ENCODE data around the gene COMP.
"Not testable (repeated sequence)": the region's sequence is repeated elsewhere in the genome, so short reads cannot be mapped to it uniquely, and the experiment has no call there.

The COMP gene

GRCh38 chr19:18745012-18745735, 45.9 kb downstream of the COMP start:
- DNase-seq: no peak

- DNase-seq: no peak
These were observed 47.2 kb downstream of the COMP start for GRCh38 chr19:18743784-18744418.

GRCh38 chr19:18742838-18743783, 48.0 kb downstream of the COMP start:
- DNase-seq: no peak

- DNase-seq: no peak
These were observed 48.8 kb downstream of the COMP start for GRCh38 chr19:18742324-18742723.

GRCh38 chr19:18741124-18742121, 49.7 kb downstream of the COMP start:
- no peak for DNase-seq

- DNase-seq: no peak
These were observed 52.0 kb downstream of the COMP start for GRCh38 chr19:18738961-18739690.

- no peak for DNase-seq
These were observed 53.2 kb downstream of the COMP start for GRCh38 chr19:18737954-18738351.

- DNase-seq: no peak
These were observed 53.7 kb downstream of the COMP start for GRCh38 chr19:18737337-18737953.

- no peak for DNase-seq
These were observed 54.4 kb downstream of the COMP start for GRCh38 chr19:18736415-18737336.

- no peak for DNase-seq
These were observed 55.4 kb downstream of the COMP start for GRCh38 chr19:18735752-18736151.

- no peak for DNase-seq
These were observed 55.8 kb downstream of the COMP start for GRCh38 chr19:18735324-18735723.

GRCh38 chr19:18733762-18734332, 57.3 kb downstream of the COMP start:
- not testable (repeated sequence) for DNase-seq

- DNase-seq: no peak
These were observed 57.9 kb downstream of the COMP start for GRCh38 chr19:18733196-18733647.

Measured in stimulated activated CD4-positive, alpha-beta T cell treated with anti-CD3 and anti-CD28 coated beads, Interleukin-4, amount 100 ng/mL, for 24 hours (primary cell).